Astrocyte of the cerebellum (primary cell): Measurements from ENCODE around the gene TMEM171.

Source experiments
- DNase-seq: peaks from one replicate; pipeline ENCODE4 v3.0.0-alpha.2; 2011; ENCODE audit warnings: low read depth
- H3K4me3 ChIP-seq: 2 replicates; pipeline ENCODE4 v1.5.1; 2011; ENCODE audit warnings: mild to moderate bottlenecking, low read depth, low read length, moderate library complexity
- CTCF ChIP-seq: IDR thresholded peaks from 2 replicates; pipeline ENCODE4 v1.5.1; 2012; ENCODE audit warnings: low read length, low read depth, moderate library complexity, mild to moderate bottlenecking; ENCODE audit errors: missing control alignments
- in situ Hi-C: cut with HindIII; loops from 2 replicates; pipeline ENCODE4 v1.10.0; 2017; ENCODE audit warnings: low sequenced_read_pairs

The TMEM171 gene

GRCh38 chr5:73126957-73127356, 6.6 kb downstream of the TMEM171 start:
- TF ChIP-seq CTCF = no peak
- in situ Hi-C loops = no loop called here
- DNase-seq = no peak
- H3K4me3 ChIP-seq = no peak overlapping the region

GRCh38 chr5:73129143-73129542, 8.8 kb downstream of the TMEM171 start:
- DNase-seq = no peak
- no peak for TF ChIP-seq CTCF
- no peak overlapping the region for H3K4me3 ChIP-seq
- in situ Hi-C loops = no loop called here

GRCh38 chr5:73130811-73131210, 10.4 kb downstream of the TMEM171 start:
- no peak for DNase-seq
- in situ Hi-C loops = no loop called here
- no peak for TF ChIP-seq CTCF
- H3K4me3 ChIP-seq = no peak overlapping the region

GRCh38 chr5:73131711-73132425, 11.5 kb downstream of the TMEM171 start:
- in situ Hi-C loops = no loop called here
- no peak for DNase-seq
- no peak for TF ChIP-seq CTCF
- H3K4me3 ChIP-seq = no peak overlapping the region

- no peak for TF ChIP-seq CTCF
Observed at GRCh38 chr5:73132759-73133158, 12.4 kb downstream of the TMEM171 start.

GRCh38 chr5:73135021-73135420, 14.6 kb downstream of the TMEM171 start:
- TF ChIP-seq CTCF = no peak

More at GRCh38 chr5:73132759-73133158, 12.4 kb downstream of the TMEM171 start:
- no peak overlapping the region for H3K4me3 ChIP-seq
- DNase-seq = no peak
- in situ Hi-C loops = no loop called here

More at GRCh38 chr5:73135021-73135420, 14.6 kb downstream of the TMEM171 start:
- no peak overlapping the region for H3K4me3 ChIP-seq
- in situ Hi-C loops = no loop called here
- DNase-seq = no peak
